ENCODE measurements around the gene SHISAL1. TPM values are rescaled to one million over a fixed set of nuclear protein-coding genes. Genes with fewer than 3 reads are reported as not detected.
A peak's percentile ranks its signal among the peaks of the same experiment; 100 is the strongest.

The SHISAL1 gene
- total and polyA plus RNA-seq, 9 donors: 0.33 to 4.5 (median 2.0) TPM

GRCh38 chr22:44224166-44224565 lies 88.6 kb downstream of the SHISAL1 start:
- peaks cover 0 to 9% of the 10 kb centered on the region in 2 donors for H3K9me3 ChIP-seq
- H3K4me3 ChIP-seq: no peak overlapping the region
- peak in 1 of 5 donors; percentile 2 for DNase-seq
- no peaks in the 10 kb centered on the region for H3K36me3 ChIP-seq
- no peaks in the 10 kb centered on the region for H3K27me3 ChIP-seq
- H3K27ac ChIP-seq: no peak overlapping the region
- TF ChIP-seq EP300 (IDR thresholded peaks at IDR 0.05) (no peak), POLR2A (IDR thresholded peaks at IDR 0.05) (no peak)
- TF ChIP-seq, protein P1, sequence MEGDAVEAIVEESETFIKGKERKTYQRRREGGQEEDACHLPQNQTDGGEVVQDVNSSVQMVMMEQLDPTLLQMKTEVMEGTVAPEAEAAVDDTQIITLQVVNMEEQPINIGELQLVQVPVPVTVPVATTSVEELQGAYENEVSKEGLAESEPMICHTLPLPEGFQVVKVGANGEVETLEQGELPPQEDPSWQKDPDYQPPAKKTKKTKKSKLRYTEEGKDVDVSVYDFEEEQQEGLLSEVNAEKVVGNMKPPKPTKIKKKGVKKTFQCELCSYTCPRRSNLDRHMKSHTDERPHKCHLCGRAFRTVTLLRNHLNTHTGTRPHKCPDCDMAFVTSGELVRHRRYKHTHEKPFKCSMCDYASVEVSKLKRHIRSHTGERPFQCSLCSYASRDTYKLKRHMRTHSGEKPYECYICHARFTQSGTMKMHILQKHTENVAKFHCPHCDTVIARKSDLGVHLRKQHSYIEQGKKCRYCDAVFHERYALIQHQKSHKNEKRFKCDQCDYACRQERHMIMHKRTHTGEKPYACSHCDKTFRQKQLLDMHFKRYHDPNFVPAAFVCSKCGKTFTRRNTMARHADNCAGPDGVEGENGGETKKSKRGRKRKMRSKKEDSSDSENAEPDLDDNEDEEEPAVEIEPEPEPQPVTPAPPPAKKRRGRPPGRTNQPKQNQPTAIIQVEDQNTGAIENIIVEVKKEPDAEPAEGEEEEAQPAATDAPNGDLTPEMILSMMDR (IDR thresholded peaks at IDR 0.05): no peak
- 16 to 25% (median 23%) methylated on average over 12 of the region's 12 CpGs for WGBS, 3 donors
- H3K4me1 ChIP-seq (ENCODE audit: insufficient read depth): no peaks in the 10 kb centered on the region
- intact Hi-C loops (cut with DNase I): no loop called here

DNA sequence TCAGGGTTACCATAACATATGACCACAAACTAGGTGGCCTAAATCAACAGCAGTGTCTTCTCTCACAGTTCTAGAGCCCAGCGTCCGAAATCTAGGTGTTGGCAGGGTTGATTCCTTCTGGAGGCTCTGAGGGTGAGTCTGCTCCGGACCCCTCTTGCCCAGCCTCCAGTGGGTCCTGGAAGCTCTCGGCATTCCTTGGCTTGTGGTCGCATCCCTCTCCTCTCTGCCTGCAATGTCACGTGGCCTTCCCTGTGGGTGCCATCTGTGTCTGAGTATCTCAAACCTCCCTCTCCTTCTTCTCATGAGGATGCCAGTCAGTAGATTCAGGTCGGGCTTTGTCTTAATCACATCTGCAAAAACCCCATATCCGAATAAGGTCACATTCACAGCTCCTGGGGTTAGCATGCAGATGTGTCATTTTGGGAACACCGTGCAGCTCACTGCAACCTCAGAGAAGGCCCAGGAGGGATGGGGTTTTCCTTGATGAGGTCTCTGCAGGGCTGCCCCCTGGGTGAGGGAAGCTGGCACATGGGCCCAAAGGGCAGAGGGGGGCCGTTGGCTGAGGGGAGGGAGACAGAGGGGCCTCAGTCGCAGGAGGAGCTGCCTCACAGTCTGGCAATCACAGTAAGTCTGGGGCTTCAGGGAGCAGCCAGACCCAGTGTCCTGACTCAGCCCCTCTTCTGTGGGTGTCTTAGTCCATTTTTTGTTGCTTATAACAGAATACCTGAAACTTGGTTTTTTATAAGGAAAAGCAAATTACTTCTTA lies 90.9 kb downstream of the SHISAL1 start:
- 87 to 97% (median 94%) methylated on average over 11 of the region's 11 CpGs for WGBS, 3 donors
- H3K4me3 ChIP-seq: no peak overlapping the region
- intact Hi-C loops (cut with DNase I): no loop called here
- TF ChIP-seq EP300 (IDR thresholded peaks at IDR 0.05): no peak
- TF ChIP-seq POLR2A (IDR thresholded peaks at IDR 0.05): no peak
- TF ChIP-seq, protein P1 (IDR thresholded peaks at IDR 0.05): no peak
- DNase-seq: no peak
- peaks cover 0 to 3% of the 10 kb centered on the region in 2 donors for H3K9me3 ChIP-seq
- no peaks in the 10 kb centered on the region for H3K4me1 ChIP-seq (ENCODE audit: insufficient read depth)
- H3K36me3 ChIP-seq: no peaks in the 10 kb centered on the region
- H3K27me3 ChIP-seq: no peaks in the 10 kb centered on the region
- no peak overlapping the region for H3K27ac ChIP-seq

DNA sequence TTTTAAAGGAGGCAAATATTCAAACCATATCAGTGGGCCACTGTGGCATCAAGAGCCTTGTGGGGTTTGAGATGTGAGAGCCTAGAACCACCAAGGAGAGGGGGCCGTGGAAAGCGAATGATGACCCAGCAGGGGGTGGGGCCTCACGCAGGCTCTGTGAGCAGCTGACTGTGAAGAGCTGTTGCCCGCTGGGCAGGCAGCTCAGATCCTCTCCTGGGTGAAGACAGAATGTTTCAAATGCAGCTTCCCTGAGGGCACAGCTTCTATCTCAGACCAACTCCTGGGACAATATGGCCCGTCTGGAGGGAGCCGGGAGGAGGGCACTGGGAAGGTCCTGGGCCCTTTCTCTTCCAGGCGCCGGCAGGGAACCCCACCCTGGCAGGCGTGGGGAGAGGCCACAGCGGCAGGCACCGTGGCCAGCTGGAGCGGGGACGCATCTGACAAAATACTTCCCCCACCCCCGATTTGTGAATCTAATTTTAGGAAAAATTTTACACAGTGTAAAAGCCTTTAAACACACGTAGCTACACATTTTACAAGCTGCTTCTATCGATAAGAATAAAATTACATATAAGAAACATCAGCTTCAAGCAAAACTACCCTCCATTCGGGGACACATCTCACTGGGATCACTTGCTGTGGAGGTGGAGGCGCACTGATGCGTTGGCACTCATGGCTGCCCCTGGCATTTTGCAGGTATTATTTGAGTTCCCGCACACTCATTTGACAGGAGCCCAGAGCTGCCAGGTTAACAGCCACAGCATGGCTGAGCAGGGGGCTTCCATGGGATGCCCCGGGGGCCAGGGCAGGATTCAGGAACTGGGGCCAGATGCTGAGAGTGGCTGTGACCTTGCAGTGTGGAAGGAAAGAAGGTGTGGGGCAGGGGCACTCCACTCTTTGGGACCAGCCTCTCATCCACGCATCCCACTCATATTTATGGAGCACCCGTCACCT lies 91.7 kb downstream of the SHISAL1 start:
- H3K27me3 ChIP-seq: no peaks in the 10 kb centered on the region
- no peaks in the 10 kb centered on the region for H3K36me3 ChIP-seq
- peaks cover 0 to 3% of the 10 kb centered on the region in 2 donors for H3K9me3 ChIP-seq
- no peak overlapping the region for H3K4me3 ChIP-seq
- H3K4me1 ChIP-seq (ENCODE audit: insufficient read depth): no peaks in the 10 kb centered on the region
- WGBS, 3 donors: 79 to 85% (median 80%) methylated on average over 23 of the region's 23 CpGs
- DNase-seq: no peak
- no peak overlapping the region for H3K27ac ChIP-seq
- intact Hi-C loops (cut with DNase I): no loop called here
- TF ChIP-seq, protein P1 (IDR thresholded peaks at IDR 0.05): no peak
- no peak for TF ChIP-seq POLR2A (IDR thresholded peaks at IDR 0.05)
- TF ChIP-seq EP300 (IDR thresholded peaks at IDR 0.05): no peak

GRCh38 chr22:44219101-44219870 lies 93.5 kb downstream of the SHISAL1 start:
- 80 to 82% (median 81%) methylated on average over 21 of the region's 21 CpGs for WGBS, 3 donors
- H3K9me3 ChIP-seq: peaks cover 0 to 3% of the 10 kb centered on the region in 2 donors
- H3K4me3 ChIP-seq: no peak overlapping the region
- intact Hi-C loops (cut with DNase I): no loop called here
- H3K27me3 ChIP-seq: no peaks in the 10 kb centered on the region
- no peaks in the 10 kb centered on the region for H3K4me1 ChIP-seq (ENCODE audit: insufficient read depth)
- DNase-seq: no peak
- H3K36me3 ChIP-seq: no peaks in the 10 kb centered on the region
- TF ChIP-seq POLR2A (IDR thresholded peaks at IDR 0.05): no peak
- TF ChIP-seq EP300 (IDR thresholded peaks at IDR 0.05): no peak
- TF ChIP-seq, protein P1 (IDR thresholded peaks at IDR 0.05): no peak
- no peak overlapping the region for H3K27ac ChIP-seq

Measured in ovary (tissue), 9 donors.